Suppressor macrophage treated with lipopolysaccharide for 1 hour (primary cell): Measurements from ENCODE around the gene SERPINF2.
"Not testable (repeated sequence)": the region's sequence is repeated elsewhere in the genome, so short reads cannot be mapped to it uniquely, and the experiment has no call there.

Experiments
- DNase-seq, 3 donors: peaks; one replicate each; pipeline ENCODE4 v3.0.0-alpha.2; 2020 to 2022

SERPINF2 gene

GRCh38 chr17:1742371-1743087 is at the start of gene SERPINF2:
Gene SERPINF2 (plus strand): TSS chr17:1742871. CDS start chr17:1744996, 2,125 bp downstream.
- no peak for DNase-seq

- no peak for DNase-seq
Measured at GRCh38 chr17:1693339-1693738, 49.3 kb upstream of the SERPINF2 start.

GRCh38 chr17:1695365-1695764 is 47.3 kb upstream of the SERPINF2 start:
- no peak for DNase-seq

- no peak for DNase-seq
Measured at GRCh38 chr17:1697681-1698080, 45.0 kb upstream of the SERPINF2 start.

DNA sequence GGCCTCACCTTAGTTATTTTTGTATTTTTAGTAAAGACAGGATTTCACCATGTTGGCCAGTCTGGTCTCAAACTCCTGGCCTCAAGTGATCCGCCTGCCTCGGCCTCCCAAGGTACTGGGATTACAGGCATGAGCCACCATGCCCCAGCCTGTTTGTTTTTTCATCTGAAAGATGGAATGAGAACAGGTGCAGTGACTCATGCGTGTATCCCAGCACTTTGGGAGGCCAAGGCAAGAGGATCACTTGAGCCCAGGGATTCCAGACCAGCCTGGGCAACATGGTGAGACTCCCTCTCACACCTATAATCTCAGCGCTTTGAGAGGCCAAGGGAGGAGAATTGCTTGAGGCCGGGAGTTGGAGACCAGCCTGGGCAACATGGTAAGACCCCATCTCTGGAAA is 42.8 kb upstream of the SERPINF2 start:
- DNase-seq = not testable (repeated sequence)

- no peak for DNase-seq
Measured at GRCh38 chr17:1703063-1703462, 39.6 kb upstream of the SERPINF2 start.

- DNase-seq = no peak
Measured at GRCh38 chr17:1705004-1705403, 37.7 kb upstream of the SERPINF2 start.

DNA sequence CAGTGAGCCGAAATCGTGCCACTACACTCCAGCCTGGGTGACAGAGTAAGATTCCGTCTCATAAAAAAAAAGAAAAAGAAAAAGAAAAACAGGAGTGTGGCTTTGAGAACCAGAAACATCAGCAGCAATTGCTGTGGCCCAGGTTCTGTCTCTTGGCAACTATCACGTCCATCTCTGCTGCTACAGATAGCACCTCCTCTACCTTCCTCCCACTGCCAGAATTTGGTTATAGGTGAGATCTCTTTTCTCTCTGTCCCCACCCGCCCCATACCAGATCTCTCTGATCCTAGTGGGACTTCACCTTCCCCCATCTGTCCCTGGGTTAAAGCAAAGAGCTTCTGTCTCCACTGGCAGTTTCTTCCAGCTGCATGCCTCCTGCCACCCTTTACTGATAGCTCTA is 35.6 kb upstream of the SERPINF2 start:
- DNase-seq = no peak

- DNase-seq = not testable (repeated sequence)
Measured at GRCh38 chr17:1708791-1709346, 33.8 kb upstream of the SERPINF2 start.

DNA sequence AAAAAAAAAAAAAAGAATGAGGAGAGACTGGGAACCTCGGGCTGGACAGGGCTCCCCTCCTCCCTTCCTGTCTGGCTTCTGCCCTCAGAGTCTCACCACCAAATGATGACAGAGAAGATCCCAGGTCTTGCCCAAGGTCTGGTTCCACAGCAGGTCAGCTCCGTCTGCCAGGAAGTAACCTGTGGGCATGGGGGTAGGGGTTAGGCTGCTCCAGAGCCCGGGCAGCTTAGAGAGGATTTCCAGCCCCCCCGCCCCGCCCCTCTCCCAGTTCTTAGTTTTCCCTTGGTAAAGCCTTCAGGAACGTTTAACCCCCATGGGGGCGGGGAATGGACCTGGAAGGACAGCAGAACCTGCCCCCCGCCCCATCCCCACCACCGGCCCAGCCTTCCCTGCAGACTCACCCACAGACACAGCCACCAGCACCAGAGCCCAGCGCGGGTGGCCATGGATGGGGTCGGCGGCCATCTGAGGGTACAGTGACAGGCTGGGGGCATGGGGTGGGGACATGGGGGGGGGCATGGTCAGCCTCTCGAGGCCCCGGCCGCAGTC is 33.2 kb upstream of the SERPINF2 start:
- DNase-seq = no peak

DNA sequence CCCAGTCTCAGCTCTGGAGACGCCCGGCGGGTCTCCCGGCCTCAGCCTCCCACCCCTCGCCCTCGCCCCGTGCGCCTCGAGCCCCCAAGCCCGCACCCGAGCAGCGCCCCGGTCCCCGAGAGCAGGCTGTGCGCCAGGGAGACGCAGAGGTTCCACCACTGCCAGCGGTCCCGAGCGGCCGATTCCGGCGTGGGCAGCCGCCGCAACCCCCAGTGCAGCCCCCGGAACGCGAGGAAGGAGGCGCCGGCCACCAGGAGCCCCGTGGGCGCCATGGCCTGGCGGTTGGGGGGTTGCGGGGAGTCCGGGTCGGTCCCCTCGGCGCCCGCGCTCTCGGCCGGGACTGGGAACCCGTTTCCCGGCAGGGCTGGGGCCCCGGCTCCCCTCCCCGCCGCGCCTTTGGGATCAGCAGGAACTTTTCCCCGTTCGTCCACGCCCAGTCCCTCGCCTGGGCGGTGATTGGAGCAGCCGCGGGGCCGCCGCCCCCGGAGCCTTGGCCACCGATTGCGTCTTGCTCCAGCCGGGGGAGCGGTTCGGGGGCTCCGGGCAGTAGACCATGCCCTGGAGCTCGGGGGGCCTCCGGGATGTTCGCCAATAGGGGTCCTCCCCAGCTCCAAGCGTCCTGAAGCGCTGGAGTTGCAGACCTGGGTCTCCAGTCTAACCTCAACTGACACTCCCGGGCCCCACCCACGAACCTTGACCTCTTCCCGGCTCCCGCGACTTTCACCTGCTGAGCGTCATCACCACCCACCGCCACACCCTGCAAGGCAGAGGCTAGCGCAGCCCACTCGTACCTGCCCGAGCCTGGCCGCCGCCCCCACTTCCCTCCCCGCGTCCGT is 32.5 kb upstream of the SERPINF2 start, which contains the start of gene TLCD2:
TLCD2 (minus strand) TSS at position 407 of the 836 bp plus-strand sequence; CDS start at position 272, 135 bp downstream.
- peak; percentile 60 to 81 (median 64) for DNase-seq

- DNase-seq = peak in 1 of 3 donors; percentile 14
Measured at GRCh38 chr17:1710807-1711553, 31.7 kb upstream of the SERPINF2 start.

GRCh38 chr17:1711804-1712203 is 30.9 kb upstream of the SERPINF2 start:
- DNase-seq = no peak

DNA sequence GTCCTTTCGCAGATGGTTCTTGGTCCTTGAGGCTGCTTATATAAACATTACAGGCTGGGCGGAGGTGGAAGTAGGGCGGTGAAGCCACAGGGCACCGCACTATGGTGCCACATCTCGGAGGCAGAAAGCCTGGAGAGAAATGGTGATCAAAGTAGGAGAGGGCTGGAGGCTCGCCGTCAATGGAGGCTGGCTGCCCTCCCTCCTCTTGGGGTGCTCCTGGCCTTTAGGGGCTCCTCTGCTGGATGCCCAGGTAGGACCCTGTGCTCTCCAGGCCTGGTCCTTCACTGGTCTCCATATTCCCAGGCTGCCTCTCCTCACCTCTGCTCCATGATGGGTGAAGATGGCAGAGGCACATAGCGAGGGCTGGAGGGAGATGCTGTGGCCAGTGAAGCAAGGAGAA is 30.4 kb upstream of the SERPINF2 start:
- DNase-seq = no peak

- no peak for DNase-seq
Measured at GRCh38 chr17:1713160-1713877, 29.4 kb upstream of the SERPINF2 start.

GRCh38 chr17:1713878-1714426 is 28.7 kb upstream of the SERPINF2 start:
- DNase-seq = no peak

GRCh38 chr17:1714427-1714979 is 28.2 kb upstream of the SERPINF2 start:
- peak; percentile 90 to 95 (median 93) for DNase-seq

DNA sequence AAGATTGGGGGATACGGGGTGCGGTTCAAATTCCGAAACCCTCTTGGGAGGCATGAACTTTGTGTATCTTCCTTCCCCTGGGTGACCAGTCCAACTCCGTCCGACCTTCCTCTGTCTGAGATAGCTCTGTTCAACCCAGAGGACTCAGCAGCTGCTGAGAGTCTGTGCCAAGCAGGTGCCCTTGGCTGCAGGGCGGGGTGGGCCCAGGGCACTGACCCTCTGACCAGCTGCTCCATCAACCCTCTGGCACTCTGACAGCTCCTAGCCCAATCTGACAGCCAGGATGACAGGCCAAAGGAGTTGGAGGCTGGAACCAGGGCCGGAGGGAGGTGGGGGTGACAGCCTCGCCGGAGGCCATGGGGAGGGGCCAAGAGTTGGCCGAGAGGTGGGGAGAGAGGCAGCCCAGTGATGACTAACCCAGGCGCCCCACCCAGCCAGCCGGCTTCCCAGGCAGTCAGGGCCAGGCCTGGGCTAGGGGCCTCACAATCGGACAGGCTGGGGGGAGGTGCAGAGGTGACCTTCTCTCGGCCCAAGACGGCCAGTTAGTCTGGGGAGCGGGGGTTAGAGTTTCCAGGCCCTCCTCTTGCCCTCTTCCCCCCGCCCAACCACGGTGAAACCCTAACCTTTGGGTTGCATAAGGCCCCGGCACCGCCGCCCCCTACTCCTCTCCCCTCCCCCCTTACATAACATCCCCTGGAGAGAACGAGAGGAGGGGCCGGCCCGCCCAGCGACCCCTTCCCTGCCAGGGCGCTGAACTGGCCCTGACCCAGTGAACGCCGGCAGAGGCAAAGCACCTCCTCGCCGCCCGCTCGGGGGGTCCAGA is 27.5 kb upstream of the SERPINF2 start:
- DNase-seq = peak; percentile 84 to 91 (median 86)

DNA sequence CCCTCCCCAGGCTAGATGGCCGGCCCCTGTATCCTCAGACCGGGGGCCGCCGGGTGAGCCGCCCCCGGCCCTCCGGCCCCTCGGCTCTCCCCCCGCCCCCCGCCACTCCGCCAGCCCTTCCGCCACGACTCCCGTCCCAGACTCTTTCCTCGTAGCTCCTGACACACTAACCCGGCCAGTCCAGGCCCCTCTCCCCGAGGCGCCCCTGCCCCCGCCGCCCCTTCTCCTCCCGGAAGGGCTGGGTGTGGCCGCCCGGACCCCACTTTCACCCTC is 26.9 kb upstream of the SERPINF2 start:
- no peak for DNase-seq

DNA sequence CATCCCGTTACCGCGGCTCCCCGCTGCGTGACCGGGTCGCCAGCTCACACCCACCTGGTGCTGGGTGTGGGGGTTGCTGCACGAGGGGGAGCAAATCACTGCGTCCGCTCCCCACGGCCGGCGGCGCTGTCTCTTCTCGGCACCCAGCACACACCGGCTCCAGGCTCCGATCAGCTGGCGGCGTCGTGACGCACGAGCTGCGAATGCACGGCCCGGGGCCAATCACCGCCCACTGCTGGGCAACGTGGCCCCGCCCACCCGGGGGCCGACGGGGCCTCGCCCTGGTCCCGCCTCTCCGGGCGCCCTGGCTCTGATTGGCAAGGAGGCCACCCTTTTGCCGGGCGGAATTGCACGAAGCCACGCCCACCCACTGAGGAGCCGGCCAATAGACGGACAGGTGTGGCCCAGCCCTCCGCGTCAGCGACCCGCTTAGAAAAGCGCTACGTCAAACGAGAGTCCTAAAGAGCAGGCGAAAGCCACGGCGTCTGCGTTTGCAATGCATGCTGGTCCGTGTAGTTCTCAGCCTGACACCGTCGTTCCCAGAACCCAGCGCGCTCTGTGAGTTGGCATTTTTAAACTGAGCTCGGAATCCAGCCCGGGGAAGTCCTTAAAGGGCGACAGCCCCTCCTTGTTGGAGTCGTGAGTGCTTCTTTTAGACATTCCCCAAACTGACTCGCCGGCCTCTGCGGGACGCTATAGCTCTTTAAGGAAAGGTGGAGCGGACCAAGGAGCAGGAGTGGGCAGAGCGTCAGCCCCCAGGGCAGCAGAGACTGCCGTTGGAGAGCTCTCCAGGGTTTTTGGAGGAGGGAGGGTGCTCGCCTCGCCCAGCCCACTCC is 26.4 kb upstream of the SERPINF2 start:
- DNase-seq = peak; percentile 100
